22Rv1 (cell line): ENCODE results near the gene CDY2B.
"Not testable (repeated sequence)": the region's sequence is repeated elsewhere in the genome, so short reads cannot be mapped to it uniquely, and the experiment has no call there.

Experiments used
- ZFX ChIP-seq: fragments of 450-650 bp; IDR thresholded peaks from 2 replicates; pipeline ENCODE4 v1.6.1; 2017; ENCODE audit warnings: antibody characterized with exemption, borderline replicate concordance
- TF ChIP-seq, protein P1 (sequence below): fragments of 450-650 bp; IDR thresholded peaks from 2 replicates; pipeline ENCODE4 v1.5.1; 2017; ENCODE audit warnings: mild to moderate bottlenecking

DNA sequence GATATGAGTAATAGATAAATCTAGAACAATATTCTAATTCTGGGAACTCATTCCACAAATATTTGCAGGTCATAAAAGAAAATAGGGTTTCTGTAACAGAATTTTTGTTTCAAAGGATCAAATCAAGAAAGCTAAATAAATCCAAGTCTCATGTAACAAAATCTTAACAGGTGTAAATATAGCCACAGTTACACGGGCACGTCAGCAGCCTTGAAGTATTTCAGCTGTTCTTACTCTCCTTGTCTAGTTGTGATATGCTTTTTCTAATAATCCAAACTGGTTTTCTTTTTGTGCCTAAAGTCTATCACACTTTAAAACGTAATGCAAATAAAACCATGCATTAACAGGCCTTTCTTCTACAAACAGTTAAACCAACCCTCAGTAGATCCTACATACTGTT, 9.3 kb downstream of the CDY2B start:
- TF ChIP-seq, protein P1, sequence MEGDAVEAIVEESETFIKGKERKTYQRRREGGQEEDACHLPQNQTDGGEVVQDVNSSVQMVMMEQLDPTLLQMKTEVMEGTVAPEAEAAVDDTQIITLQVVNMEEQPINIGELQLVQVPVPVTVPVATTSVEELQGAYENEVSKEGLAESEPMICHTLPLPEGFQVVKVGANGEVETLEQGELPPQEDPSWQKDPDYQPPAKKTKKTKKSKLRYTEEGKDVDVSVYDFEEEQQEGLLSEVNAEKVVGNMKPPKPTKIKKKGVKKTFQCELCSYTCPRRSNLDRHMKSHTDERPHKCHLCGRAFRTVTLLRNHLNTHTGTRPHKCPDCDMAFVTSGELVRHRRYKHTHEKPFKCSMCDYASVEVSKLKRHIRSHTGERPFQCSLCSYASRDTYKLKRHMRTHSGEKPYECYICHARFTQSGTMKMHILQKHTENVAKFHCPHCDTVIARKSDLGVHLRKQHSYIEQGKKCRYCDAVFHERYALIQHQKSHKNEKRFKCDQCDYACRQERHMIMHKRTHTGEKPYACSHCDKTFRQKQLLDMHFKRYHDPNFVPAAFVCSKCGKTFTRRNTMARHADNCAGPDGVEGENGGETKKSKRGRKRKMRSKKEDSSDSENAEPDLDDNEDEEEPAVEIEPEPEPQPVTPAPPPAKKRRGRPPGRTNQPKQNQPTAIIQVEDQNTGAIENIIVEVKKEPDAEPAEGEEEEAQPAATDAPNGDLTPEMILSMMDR: not testable (repeated sequence)
- TF ChIP-seq ZFX: not testable (repeated sequence)
